HCT116 (cell line): ENCODE measurements around the gene GPC5. TPM values are rescaled to one million over a fixed set of nuclear protein-coding genes. Genes with fewer than 3 reads are reported as not detected.

Source experiments
- ATAC-seq: fragments of 200-7000 bp; cut with Tn5 transposase; 2 replicates; pipeline ENCODE4 v1.9.1; 2020; ENCODE audit warnings: mild to moderate bottlenecking, moderate library complexity
- BruUV-seq: library from RNA; stranded (reverse); fragments of 400-500 nt; replicated peaks from 2 replicates; lab custom pipeline; 2021; lab: Mats Ljungman, UMichigan
- CTCF ChIA-PET: fragments of 300-600 bp; sonication (Branson Sonifier 250); formaldehyde crosslinking; loops from one replicate; lab custom pipeline; 2021; ENCODE audit warnings: antibody characterized with exemption; lab: Charles Lee
- POLR2A ChIA-PET: fragments of 300-600, 350-600 bp; sonication (Branson Sonifier 250); formaldehyde crosslinking; loops from one replicate; lab custom pipeline; 2021; ENCODE audit warnings: antibody characterized with exemption; lab: Charles Lee
- RAD21 ChIA-PET, 2 experiments: fragments of 300-600 bp; sonication (Branson Sonifier 250); formaldehyde crosslinking; loops; one replicate each; lab custom pipeline; 2023; ENCODE audit warnings: low total read pairs in 2 of 2; ENCODE audit not compliant: uncharacterized antibody in 2 of 2, unreplicated experiment in 2 of 2, low non-redundant PET in 1 of 2; lab: Charles Lee
- DNase-seq: peaks from one replicate; pipeline ENCODE4 v3.0.0-alpha.2; 2010; ENCODE audit warnings: low read depth, low spot score
- H2AFZ ChIP-seq: fragments of 200-600 bp; shearing (Covaris generic), sonication (generic); 2 replicates; pipeline ENCODE4 v1.6.1; 2017; ENCODE audit warnings: low read depth, mixed run types, mixed read lengths, antibody characterized with exemption, low read length; ENCODE audit not compliant: poor library complexity, severe bottlenecking
- H3K27ac ChIP-seq: 2 replicates; pipeline ENCODE4 v1.5.1; 2012; ENCODE audit warnings: low read depth, low read length
- H3K27me3 ChIP-seq: fragments of 200-600 bp; sonication (generic); 2 replicates; pipeline ENCODE4 v1.6.1; 2016; ENCODE audit warnings: mixed run types, low read length, mixed read lengths; ENCODE audit not compliant: insufficient read depth
- H3K36me3 ChIP-seq, 2 experiments: fragments of 200-500 bp in 1 of 2; fragments of 200-600 bp in 1 of 2; sonication (Bioruptor generic) in 1 of 2; sonication (generic) in 1 of 2; 2 replicates each; pipeline versions ENCODE4 v1.5.1 to v1.6.1; 2014 to 2016; ENCODE audit warnings: low read length in 2 of 2, inconsistent platforms in 1 of 2, mixed read lengths in 1 of 2, mixed run types in 1 of 2; ENCODE audit not compliant: insufficient read depth in 2 of 2, control insufficient read depth in 1 of 2
- H3K4me1 ChIP-seq, 2 experiments: fragments of 200-600 bp in 1 of 2; sonication (generic) in 1 of 2; 2 replicates each; pipeline versions ENCODE4 v1.5.1 to v1.6.1; 2012 to 2017; ENCODE audit warnings: low read length in 2 of 2, inconsistent platforms in 1 of 2, mild to moderate bottlenecking in 1 of 2, mixed read lengths in 1 of 2, mixed run types in 1 of 2, moderate library complexity in 1 of 2; ENCODE audit not compliant: insufficient read depth in 2 of 2, control insufficient read depth in 1 of 2
- H3K4me2 ChIP-seq: fragments of 200-600 bp; sonication (generic); 2 replicates; pipeline ENCODE4 v1.6.1; 2017; ENCODE audit warnings: mixed run types, low read length, mixed read lengths
- H3K4me3 ChIP-seq, 2 experiments: fragments of 200-600 bp in 1 of 2; sonication (generic) in 1 of 2; replicated peaks in 1 of 2; 2 replicates each; pipeline ENCODE4 v1.5.1; 2011 to 2016; ENCODE audit warnings: low read length in 2 of 2, control low read depth in 1 of 2, low read depth in 1 of 2, mild to moderate bottlenecking in 1 of 2, mixed read lengths in 1 of 2, mixed run types in 1 of 2
- H3K79me2 ChIP-seq: fragments of 200-600 bp; sonication (generic); 2 replicates; pipeline ENCODE4 v1.6.1; 2017; ENCODE audit warnings: mild to moderate bottlenecking, mixed run types, low read length, moderate library complexity, mixed read lengths; ENCODE audit not compliant: insufficient read depth
- H3K9ac ChIP-seq: fragments of 200-600 bp; sonication (generic); 2 replicates; pipeline ENCODE4 v1.6.1; 2016; ENCODE audit warnings: low read length, mixed read lengths
- H3K9me2 ChIP-seq: fragments of 200-600 bp; sonication (generic), shearing (Covaris generic); 2 replicates; pipeline ENCODE4 v1.6.1; 2017; ENCODE audit warnings: mixed run types, mild to moderate bottlenecking, moderate library complexity; ENCODE audit not compliant: insufficient read depth
- H3K9me3 ChIP-seq, 2 experiments: fragments of 200-500 bp in 1 of 2; fragments of 200-600 bp in 1 of 2; sonication (Bioruptor generic) in 1 of 2; sonication (generic) in 1 of 2; 2 replicates each; pipeline ENCODE4 v1.6.1; 2014 to 2017; ENCODE audit warnings: low read length in 2 of 2, mixed read lengths in 2 of 2, inconsistent platforms in 1 of 2, low read depth in 1 of 2, mild to moderate bottlenecking in 1 of 2, mixed run types in 1 of 2, moderate library complexity in 1 of 2; ENCODE audit not compliant: control insufficient read depth in 1 of 2, insufficient read depth in 1 of 2
- H4K20me1 ChIP-seq: fragments of 200-600 bp; sonication (generic), shearing (Covaris generic); 2 replicates; pipeline ENCODE4 v1.6.1; 2017; ENCODE audit warnings: mixed run types, mild to moderate bottlenecking, moderate library complexity; ENCODE audit not compliant: insufficient read depth
- ATF3 ChIP-seq: IDR thresholded peaks from 2 replicates; pipeline ENCODE4 v1.6.1; 2012
- EGR1 ChIP-seq: IDR thresholded peaks from 2 replicates; pipeline ENCODE4 v1.6.1; 2012; ENCODE audit warnings: low read depth
- ELF1 ChIP-seq: IDR thresholded peaks from 2 replicates; pipeline ENCODE4 v1.6.1; 2012; ENCODE audit warnings: low read depth, borderline replicate concordance
- EZH2 ChIP-seq: fragments of 200-600 bp; sonication (generic); IDR thresholded peaks from 2 replicates; pipeline ENCODE4 v1.6.1; 2017; ENCODE audit warnings: antibody characterized with exemption, mixed run types
- EZH2phosphoT487 ChIP-seq: fragments of 200-600 bp; IDR thresholded peaks from 2 replicates; pipeline ENCODE4 v1.6.1; 2018; ENCODE audit warnings: antibody characterized with exemption, borderline replicate concordance
- SIN3A ChIP-seq: IDR thresholded peaks from 2 replicates; pipeline ENCODE4 v1.6.1; 2012; ENCODE audit warnings: low read depth
- TCF7L2 ChIP-seq: IDR thresholded peaks from 2 replicates; pipeline ENCODE4 v1.7.0; 2011; ENCODE audit warnings: borderline replicate concordance, inconsistent platforms; ENCODE audit not compliant: insufficient read depth, insufficient read length; ENCODE audit errors: extremely low read depth
- ZBTB33 ChIP-seq: IDR thresholded peaks from 2 replicates; pipeline ENCODE4 v1.6.1; 2011; ENCODE audit warnings: mild to moderate bottlenecking, low read length, moderate library complexity; ENCODE audit not compliant: insufficient replicate concordance; ENCODE audit errors: extremely low read depth
- ZNF274 ChIP-seq: fragments of 200-500 bp; sonication (Bioruptor generic); IDR thresholded peaks from 2 replicates; pipeline ENCODE4 v1.6.1; 2014; ENCODE audit warnings: mild to moderate bottlenecking, low read depth, low read length, inconsistent platforms
- intact Hi-C: fragments of 100-400 bp; cut with micrococcal nuclease; formaldehyde crosslinking; loops from 2 replicates; pipeline ENCODE4 v1.10.0; 2022
- total RNA-seq: library from RNA; stranded (reverse); gene quantifications from one replicate; pipeline ENCODE4 v1.2.1, GENCODE V29; 2021; ENCODE audit not compliant: unreplicated experiment
- TF ChIP-seq, protein P1 (sequence below): IDR thresholded peaks from 2 replicates; pipeline ENCODE4 v1.6.1; 2012; ENCODE audit warnings: low read depth

The GPC5 gene
- total RNA-seq, 1 experiment from 2014 or later, result not detected

GRCh38 chr13:91621161-91621560 is 222.7 kb downstream of the GPC5 start:
- Histone ChIP-seq H3K9me2 (no peaks in the 10 kb centered on the region), H3K9me3 (peaks cover 5 to 7% of the 10 kb centered on the region in 2 experiments; a peak in 2 of 4 replicates), H3K4me1 (no peaks in the 10 kb centered on the region), H3K27me3 (no peaks in the 10 kb centered on the region), H4K20me1 (no peaks in the 10 kb centered on the region; the same call in 1 of the 2 replicates), H2AFZ (no peak overlapping the region), H3K36me3 (no peaks in the 10 kb centered on the region), H3K27ac (no peak overlapping the region), H3K4me2 (no peak overlapping the region), H3K9ac (no peak overlapping the region), H3K4me3 (no peak overlapping the region), H3K79me2 (no peaks in the 10 kb centered on the region)
- intact Hi-C loops, result no loop called here
- RAD21 ChIA-PET, result no interaction called here
- DNase-seq (no peak), ATAC-seq (no peak)
- no TSS peak for BruUV-seq
- POLR2A ChIA-PET, result no interaction called here
- CTCF ChIA-PET, result no interaction called here
- no peak for TF ChIP-seq EZH2phosphoT487
- no peak for TF ChIP-seq ZNF274
- TF ChIP-seq, protein P1, sequence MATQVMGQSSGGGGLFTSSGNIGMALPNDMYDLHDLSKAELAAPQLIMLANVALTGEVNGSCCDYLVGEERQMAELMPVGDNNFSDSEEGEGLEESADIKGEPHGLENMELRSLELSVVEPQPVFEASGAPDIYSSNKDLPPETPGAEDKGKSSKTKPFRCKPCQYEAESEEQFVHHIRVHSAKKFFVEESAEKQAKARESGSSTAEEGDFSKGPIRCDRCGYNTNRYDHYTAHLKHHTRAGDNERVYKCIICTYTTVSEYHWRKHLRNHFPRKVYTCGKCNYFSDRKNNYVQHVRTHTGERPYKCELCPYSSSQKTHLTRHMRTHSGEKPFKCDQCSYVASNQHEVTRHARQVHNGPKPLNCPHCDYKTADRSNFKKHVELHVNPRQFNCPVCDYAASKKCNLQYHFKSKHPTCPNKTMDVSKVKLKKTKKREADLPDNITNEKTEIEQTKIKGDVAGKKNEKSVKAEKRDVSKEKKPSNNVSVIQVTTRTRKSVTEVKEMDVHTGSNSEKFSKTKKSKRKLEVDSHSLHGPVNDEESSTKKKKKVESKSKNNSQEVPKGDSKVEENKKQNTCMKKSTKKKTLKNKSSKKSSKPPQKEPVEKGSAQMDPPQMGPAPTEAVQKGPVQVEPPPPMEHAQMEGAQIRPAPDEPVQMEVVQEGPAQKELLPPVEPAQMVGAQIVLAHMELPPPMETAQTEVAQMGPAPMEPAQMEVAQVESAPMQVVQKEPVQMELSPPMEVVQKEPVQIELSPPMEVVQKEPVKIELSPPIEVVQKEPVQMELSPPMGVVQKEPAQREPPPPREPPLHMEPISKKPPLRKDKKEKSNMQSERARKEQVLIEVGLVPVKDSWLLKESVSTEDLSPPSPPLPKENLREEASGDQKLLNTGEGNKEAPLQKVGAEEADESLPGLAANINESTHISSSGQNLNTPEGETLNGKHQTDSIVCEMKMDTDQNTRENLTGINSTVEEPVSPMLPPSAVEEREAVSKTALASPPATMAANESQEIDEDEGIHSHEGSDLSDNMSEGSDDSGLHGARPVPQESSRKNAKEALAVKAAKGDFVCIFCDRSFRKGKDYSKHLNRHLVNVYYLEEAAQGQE, result no peak
- TF ChIP-seq EGR1, result no peak
- TF ChIP-seq ZBTB33, result no peak
- no peak for TF ChIP-seq ATF3
- no peak for TF ChIP-seq EZH2
- no peak for TF ChIP-seq ELF1
- no peak for TF ChIP-seq TCF7L2
- no peak for TF ChIP-seq SIN3A
